GM23338 (cell line): ENCODE measurements around the gene RRP12. TPM values are rescaled to one million over a fixed set of nuclear protein-coding genes. Genes with fewer than 3 reads are reported as not detected.

Source experiments
- ATAC-seq: fragments of 200-7000 bp; cut with Tn5 transposase; 3 replicates; pipeline ENCODE4 v1.9.1; 2020
- DNase-seq: peaks from one replicate; pipeline ENCODE4 v3.0.0-alpha.2; 2015; ENCODE audit warnings: low spot score
- H2AFZ ChIP-seq: fragments of 200-600 bp; sonication (generic); 2 replicates; pipeline ENCODE4 v1.8.0; 2016; ENCODE audit warnings: antibody characterized with exemption, mild to moderate bottlenecking, moderate library complexity
- H3F3A ChIP-seq: fragments of 200-600 bp; sonication (generic); replicated peaks from 2 replicates; pipeline ENCODE4 v1.8.0; 2017; ENCODE audit warnings: antibody characterized with exemption, mixed run types, low read depth
- H3K27ac ChIP-seq: fragments of 200-600 bp; sonication (generic); 2 replicates; pipeline ENCODE4 v1.6.1; 2016; ENCODE audit warnings: low read depth
- H3K27me3 ChIP-seq: fragments of 200-600 bp; sonication (generic); 2 replicates; pipeline ENCODE4 v1.8.0; 2016; ENCODE audit warnings: mild to moderate bottlenecking, mixed run types, moderate library complexity; ENCODE audit not compliant: insufficient read depth
- H3K36me3 ChIP-seq: fragments of 200-600 bp; sonication (generic); 2 replicates; pipeline ENCODE4 v1.8.0; 2016; ENCODE audit warnings: mild to moderate bottlenecking; ENCODE audit not compliant: insufficient read depth
- H3K4me1 ChIP-seq: fragments of 200-600 bp; sonication (generic); 2 replicates; pipeline ENCODE4 v1.8.0; 2016; ENCODE audit warnings: mild to moderate bottlenecking, moderate library complexity; ENCODE audit not compliant: insufficient read depth
- H3K4me2 ChIP-seq: fragments of 200-600 bp; sonication (generic); 2 replicates; pipeline ENCODE4 v1.7.1; 2017; ENCODE audit warnings: mixed run types
- H3K4me3 ChIP-seq: fragments of 200-600 bp; sonication (generic); 2 replicates; pipeline ENCODE4 v1.6.1; 2016; ENCODE audit warnings: mixed run types
- H3K79me2 ChIP-seq: fragments of 200-600 bp; sonication (generic); replicated peaks from 2 replicates; pipeline ENCODE4 v1.8.0; 2017; ENCODE audit warnings: mild to moderate bottlenecking; ENCODE audit not compliant: insufficient read depth
- H3K9me2 ChIP-seq: fragments of 200-600 bp; sonication (generic); 2 replicates; pipeline ENCODE4 v1.8.0; 2017; ENCODE audit not compliant: insufficient read depth
- H4K20me1 ChIP-seq: fragments of 200-600 bp; sonication (generic); replicated peaks from 2 replicates; pipeline ENCODE4 v1.8.0; 2017; ENCODE audit warnings: mild to moderate bottlenecking; ENCODE audit not compliant: insufficient read depth
- H3K27ac Mint-ChIP-seq: 2 replicates; pipeline ENCODE4 v1.8.0; 2020; ENCODE audit warnings: inconsistent platforms, mild to moderate bottlenecking, moderate library complexity, mixed read lengths
- H3K27me3 Mint-ChIP-seq: 3 replicates; pipeline ENCODE4 v1.8.0; 2022; ENCODE audit warnings: low read depth, mild to moderate bottlenecking, moderate library complexity, mixed read lengths, inconsistent platforms; ENCODE audit not compliant: insufficient read depth, poor library complexity
- H3K36me3 Mint-ChIP-seq: 3 replicates; pipeline ENCODE4 v1.8.0; 2021; ENCODE audit warnings: low read depth, mild to moderate bottlenecking, inconsistent platforms, moderate library complexity, mixed read lengths
- H3K4me1 Mint-ChIP-seq: 3 replicates; pipeline ENCODE4 v1.8.0; 2020; ENCODE audit warnings: mild to moderate bottlenecking, inconsistent platforms, mixed read lengths
- H3K4me3 Mint-ChIP-seq: 3 replicates; pipeline ENCODE4 v1.8.0; 2021; ENCODE audit warnings: moderate library complexity, mild to moderate bottlenecking, inconsistent platforms, mixed read lengths
- H3K9me3 Mint-ChIP-seq: 3 replicates; pipeline ENCODE4 v1.8.0; 2020; ENCODE audit warnings: moderate library complexity, mild to moderate bottlenecking, inconsistent platforms, mixed read lengths
- CREB1 ChIP-seq: fragments of 250-450 bp; sonication (Bioruptor Pico); IDR thresholded peaks from 2 replicates; pipeline ENCODE4 v1.5.0; 2020; ENCODE audit warnings: low read depth, mild to moderate bottlenecking, moderate library complexity
- CTCF ChIP-seq, 2 experiments: fragments of 200-600 bp in 1 of 2; sonication (generic) in 1 of 2; conservative IDR thresholded peaks; 2 replicates each; pipeline versions ENCODE4 v1.5.1 to v1.6.1; 2016 to 2017; ENCODE audit warnings: antibody characterized with exemption in 2 of 2, low read depth in 2 of 2, mild to moderate bottlenecking in 2 of 2, moderate library complexity in 1 of 2
- ETS1 ChIP-seq: IDR thresholded peaks from 2 replicates; pipeline ENCODE4 v1.6.1; 2016; ENCODE audit warnings: antibody characterized with exemption
- EZH2phosphoT487 ChIP-seq: fragments of 200-600 bp; sonication (generic); IDR thresholded peaks from one replicate; pipeline ENCODE4 v1.8.1; 2018; ENCODE audit warnings: antibody characterized with exemption; ENCODE audit not compliant: unreplicated experiment
- JUNB ChIP-seq: IDR thresholded peaks from one replicate; pipeline ENCODE4 v1.6.1; 2016; ENCODE audit warnings: antibody characterized with exemption; ENCODE audit not compliant: unreplicated experiment
- NANOG ChIP-seq: IDR thresholded peaks from 2 replicates; pipeline ENCODE4 v1.6.1; 2016; ENCODE audit warnings: antibody characterized with exemption, borderline replicate concordance
- POLR2AphosphoS5 ChIP-seq: IDR thresholded peaks from 2 replicates; pipeline ENCODE4 v1.6.1; 2016; ENCODE audit warnings: antibody characterized with exemption, low read depth
- REST ChIP-seq: IDR thresholded peaks from one replicate; pipeline ENCODE4 v1.6.1; 2018; ENCODE audit warnings: antibody characterized with exemption; ENCODE audit not compliant: unreplicated experiment
- STAT1 ChIP-seq: IDR thresholded peaks from one replicate; pipeline ENCODE4 v1.6.1; 2016; ENCODE audit warnings: antibody characterized with exemption; ENCODE audit not compliant: unreplicated experiment
- ZNF114 ChIP-seq: fragments of 250-450 bp; sonication (Bioruptor Pico); IDR thresholded peaks from 2 replicates; pipeline ENCODE4 v1.5.0; 2020; ENCODE audit warnings: mild to moderate bottlenecking, moderate library complexity
- ZNF331 ChIP-seq: fragments of 250-450 bp; sonication (Bioruptor Pico); IDR thresholded peaks from 2 replicates; pipeline ENCODE4 v1.5.0; 2020; ENCODE audit warnings: low read depth, mild to moderate bottlenecking, moderate library complexity
- ZNF462 ChIP-seq: fragments of 250-450 bp; sonication (Bioruptor Pico); IDR thresholded peaks from 2 replicates; pipeline ENCODE4 v1.5.0; 2020; ENCODE audit warnings: mild to moderate bottlenecking, moderate library complexity
- polyA plus RNA-seq: library from polyadenylated mRNA; unstranded; fragments of >200 nt; fragmentation: Nextera tagmentation; extraction: Ambion mirVana; gene quantifications from 2 replicates; pipeline ENCODE4 v1.2.1, GENCODE V29; 2016
- total RNA-seq: library from RNA; depleted of rRNA; stranded (reverse); fragments of >200 nt; shearing (Covaris generic); gene quantifications from 2 replicates; pipeline ENCODE4 v1.2.3, GENCODE V29; 2014

Gene RRP12
- total and polyA plus RNA-seq, 2 experiments from 2014 or later: 53.4 to 62.6 TPM

- Histone ChIP-seq H3K4me2 (no peak overlapping the region), H3K4me1 (no peaks in the 10 kb centered on the region), H3K4me3 (no peak overlapping the region), H4K20me1 (no peaks in the 10 kb centered on the region), H3K79me2 (no peaks in the 10 kb centered on the region), H3K36me3 (peaks cover 23% of the 10 kb centered on the region), H2AFZ (no peak overlapping the region), H3K9me2 (no peaks in the 10 kb centered on the region), H3F3A (0 out of 2 replicates have a peak, but pooled peaks cover 5% of the 10 kb centered on the region), H3K27ac (no peak overlapping the region), H3K27me3 (no peaks in the 10 kb centered on the region)
- Mint-ChIP-seq H3K4me3 (no peak overlapping the region), H3K36me3 (peaks cover 74% of the 10 kb centered on the region), H3K27me3 (peaks cover 2% of the 10 kb centered on the region), H3K4me1 (no peaks in the 10 kb centered on the region), H3K27ac (no peak overlapping the region), H3K9me3 (no peaks in the 10 kb centered on the region)
- ATAC-seq (no peak), DNase-seq (no peak)
- TF ChIP-seq CTCF (conservative IDR thresholded peaks at IDR 0.05; ENCODE audit: low read depth in 2 of 2) (no peak), ZNF462 (CRISPR knock-in tag) (no peak), ZNF114 (CRISPR knock-in tag) (no peak), NANOG (no peak), REST (no peak), ETS1 (no peak), POLR2AphosphoS5 (no peak), ZNF331 (no peak), CREB1 (CRISPR knock-in tag) (no peak), JUNB (no peak), EZH2phosphoT487 (no peak), STAT1 (no peak)
Observed at GRCh38 chr10:97385565-97385964, 15.6 kb downstream of the RRP12 start.
